ENCODE results near the gene NID2.

GRCh38 chr14:51993285-51993920, 75.5 kb downstream of the NID2 start:
- no peak for TF ChIP-seq CREB1 (IDR thresholded peaks at IDR 0.05; ENCODE audit: low read depth)
- TF ChIP-seq YY1 (IDR thresholded peaks at IDR 0.05; ENCODE audit: low read depth): no peak
- no peak for TF ChIP-seq CEBPB (IDR thresholded peaks at IDR 0.05)
- no peak for TF ChIP-seq MAX (IDR thresholded peaks at IDR 0.05)
- no peak for TF ChIP-seq TAF1 (IDR thresholded peaks at IDR 0.05; ENCODE audit: low read depth)
- TF ChIP-seq NFIC (IDR thresholded peaks at IDR 0.05): no peak

Data from Ishikawa (cell line).